Parathyroid adenoma (tissue), 2 donors: Measurements from ENCODE around the gene COL2A1.

ENCODE experiments used
- H2AFZ ChIP-seq: fragments of 300-600 bp; sonication (generic); one replicate; pipeline ENCODE4 v1.7.0; 2017; ENCODE audit warnings: antibody characterized with exemption, mild to moderate bottlenecking
- H3K27ac ChIP-seq: fragments of 300-600 bp; sonication (generic); one replicate; pipeline ENCODE4 v1.7.0; 2017
- H3K27me3 ChIP-seq: fragments of 300-600 bp; sonication (generic); one replicate; pipeline ENCODE4 v1.7.0; 2017; ENCODE audit warnings: low read length; ENCODE audit not compliant: control insufficient read depth, insufficient read depth
- H3K36me3 ChIP-seq: fragments of 300-600 bp; sonication (generic); one replicate; pipeline ENCODE4 v1.7.0; 2017; ENCODE audit warnings: low read length; ENCODE audit not compliant: control insufficient read depth, insufficient read depth
- H3K4me1 ChIP-seq: fragments of 300-600 bp; sonication (generic); one replicate; pipeline ENCODE4 v1.7.0; 2017; ENCODE audit warnings: control low read depth
- H3K4me2 ChIP-seq: fragments of 300-600 bp; sonication (generic); one replicate; pipeline ENCODE4 v1.7.0; 2017; ENCODE audit warnings: low read length
- H3K4me3 ChIP-seq: fragments of 300-600 bp; sonication (generic); one replicate; pipeline ENCODE4 v1.7.0; 2017; ENCODE audit warnings: low read depth, low read length
- H3K79me2 ChIP-seq: fragments of 300-600 bp; sonication (generic); one replicate; pipeline ENCODE4 v1.7.0; 2017; ENCODE audit warnings: control low read depth
- H3K9ac ChIP-seq: fragments of 300-600 bp; sonication (generic); one replicate; pipeline ENCODE4 v1.7.0; 2017; ENCODE audit warnings: mild to moderate bottlenecking
- H3K9me3 ChIP-seq: fragments of 300-600 bp; sonication (generic); one replicate; pipeline ENCODE4 v1.7.0; 2017; ENCODE audit warnings: low read length; ENCODE audit not compliant: control insufficient read depth
- CTCF ChIP-seq: fragments of 300-600 bp; sonication (generic); IDR thresholded peaks from one replicate; pipeline ENCODE4 v1.7.0; 2017; ENCODE audit warnings: antibody characterized with exemption, mild to moderate bottlenecking
- donor health status: primary hyperparathyroidism.

The COL2A1 gene

GRCh38 chr12:47987411-47988072 lies 16.7 kb downstream of the COL2A1 start:
- no peak overlapping the region for H3K4me2 ChIP-seq
- H3K4me1 ChIP-seq, result peaks cover 8% of the 10 kb centered on the region
- no peaks in the 10 kb centered on the region for H3K79me2 ChIP-seq
- no peaks in the 10 kb centered on the region for H3K36me3 ChIP-seq
- no peak overlapping the region for H3K9ac ChIP-seq
- no peak overlapping the region for H3K27ac ChIP-seq
- no peak overlapping the region for H2AFZ ChIP-seq
- no peaks in the 10 kb centered on the region for H3K27me3 ChIP-seq
- no peak for TF ChIP-seq CTCF
- no peaks in the 10 kb centered on the region for H3K9me3 ChIP-seq
- H3K4me3 ChIP-seq, result no peak overlapping the region

- Histone ChIP-seq H3K79me2 (no peaks in the 10 kb centered on the region), H3K9me3 (no peaks in the 10 kb centered on the region), H3K27ac (no peak overlapping the region), H3K4me1 (peaks cover 8% of the 10 kb centered on the region), H3K9ac (no peak overlapping the region), H3K27me3 (no peaks in the 10 kb centered on the region), H3K4me3 (no peak overlapping the region), H2AFZ (no peak overlapping the region), H3K36me3 (no peaks in the 10 kb centered on the region), H3K4me2 (no peak overlapping the region)
- TF ChIP-seq CTCF, result no peak
Observed at GRCh38 chr12:47986832-47987231, 17.4 kb downstream of the COL2A1 start.

GRCh38 chr12:47986291-47986660 lies 18.0 kb downstream of the COL2A1 start:
- no peaks in the 10 kb centered on the region for H3K79me2 ChIP-seq
- H3K27me3 ChIP-seq, result no peaks in the 10 kb centered on the region
- H3K9ac ChIP-seq, result no peak overlapping the region
- no peak overlapping the region for H3K4me3 ChIP-seq
- H2AFZ ChIP-seq, result no peak overlapping the region
- H3K9me3 ChIP-seq, result no peaks in the 10 kb centered on the region
- no peak overlapping the region for H3K27ac ChIP-seq
- H3K4me2 ChIP-seq, result no peak overlapping the region
- TF ChIP-seq CTCF, result no peak
- no peaks in the 10 kb centered on the region for H3K36me3 ChIP-seq
- peaks cover 8% of the 10 kb centered on the region for H3K4me1 ChIP-seq

- Histone ChIP-seq H3K27me3 (no peaks in the 10 kb centered on the region), H3K4me1 (peaks cover 8% of the 10 kb centered on the region), H3K4me2 (no peak overlapping the region), H2AFZ (no peak overlapping the region), H3K27ac (no peak overlapping the region), H3K79me2 (no peaks in the 10 kb centered on the region), H3K36me3 (no peaks in the 10 kb centered on the region), H3K9ac (no peak overlapping the region), H3K9me3 (no peaks in the 10 kb centered on the region), H3K4me3 (no peak overlapping the region)
- TF ChIP-seq CTCF, result no peak
Observed at GRCh38 chr12:47985596-47986290, 18.5 kb downstream of the COL2A1 start.
